Neural cell (in vitro differentiated cells): ENCODE measurements around the gene SURF2. TPM values are rescaled to one million over a fixed set of nuclear protein-coding genes. Genes with fewer than 3 reads are reported as not detected.

Experiments
- H2AFZ ChIP-seq: fragments of 200-600, 300-800 bp; sonication (generic), shearing (Covaris generic); 2 replicates; pipeline ENCODE4 v1.6.0; 2014; ENCODE audit warnings: low read depth, mild to moderate bottlenecking, antibody characterized with exemption, low read length, moderate library complexity
- H3F3A ChIP-seq: fragments of 200-600 bp; shearing (Covaris generic); 2 replicates; pipeline ENCODE4 v1.6.1; 2016; ENCODE audit warnings: mild to moderate bottlenecking, moderate library complexity, mixed read lengths, antibody characterized with exemption, low read length; ENCODE audit not compliant: insufficient read depth, poor library complexity, severe bottlenecking
- H3K27ac ChIP-seq: fragments of 200-600, 300-800 bp; sonication (generic), shearing (Covaris generic); 2 replicates; pipeline ENCODE4 v1.5.1; 2014; ENCODE audit warnings: mild to moderate bottlenecking, low read length, moderate library complexity
- H3K27me3 ChIP-seq: fragments of 300-800, 200-600 bp; sonication (generic), shearing (Covaris generic); 2 replicates; pipeline ENCODE4 v1.6.0; 2014; ENCODE audit warnings: mild to moderate bottlenecking, low read depth, low read length, moderate library complexity; ENCODE audit not compliant: insufficient read depth
- H3K36me3 ChIP-seq: fragments of 300-800, 200-600 bp; sonication (generic), shearing (Covaris generic); 2 replicates; pipeline ENCODE4 v1.5.1; 2014; ENCODE audit warnings: mild to moderate bottlenecking, antibody characterized with exemption, low read length, moderate library complexity; ENCODE audit not compliant: insufficient read depth
- H3K4me2 ChIP-seq: fragments of 300-800, 200-600 bp; sonication (generic), shearing (Covaris generic); 2 replicates; pipeline ENCODE4 v1.6.0; 2014; ENCODE audit warnings: mild to moderate bottlenecking, low read length
- H3K4me3 ChIP-seq: fragments of 300-800, 200-600 bp; sonication (generic), shearing (Covaris generic); 2 replicates; pipeline ENCODE4 v1.5.1; 2014; ENCODE audit warnings: mild to moderate bottlenecking, low read length, moderate library complexity
- H3K79me2 ChIP-seq: fragments of 200-600 bp; shearing (Covaris generic); replicated peaks from 2 replicates; pipeline ENCODE4 v1.6.0; 2014; ENCODE audit warnings: mild to moderate bottlenecking, low read length, moderate library complexity; ENCODE audit not compliant: insufficient read depth
- H3K9ac ChIP-seq: fragments of 300-800, 200-600 bp; sonication (generic), shearing (Covaris generic); 2 replicates; pipeline ENCODE4 v1.6.1; 2016; ENCODE audit warnings: mild to moderate bottlenecking, low read length, mixed read lengths
- H3K9me2 ChIP-seq: fragments of 200-600 bp; shearing (Covaris generic); 2 replicates; pipeline ENCODE4 v1.6.1; 2016; ENCODE audit warnings: mild to moderate bottlenecking, low read length, mixed read lengths; ENCODE audit not compliant: insufficient read depth
- H3K9me3 ChIP-seq: fragments of 200-600, 300-800 bp; sonication (generic), shearing (Covaris generic); 2 replicates; pipeline ENCODE4 v1.6.1; 2016; ENCODE audit warnings: mild to moderate bottlenecking, mixed run types, low read length, moderate library complexity, mixed read lengths
- H4K20me1 ChIP-seq: fragments of 200-600 bp; shearing (Covaris generic); 2 replicates; pipeline ENCODE4 v1.6.1; 2016; ENCODE audit warnings: mild to moderate bottlenecking, mixed run types; ENCODE audit not compliant: insufficient read depth
- EP300 ChIP-seq: fragments of 450-650 bp; conservative IDR thresholded peaks from 2 replicates; pipeline ENCODE4 v1.6.1; 2014; ENCODE audit warnings: antibody characterized with exemption, mild to moderate bottlenecking, moderate library complexity; ENCODE audit not compliant: poor library complexity, severe bottlenecking
- EZH2 ChIP-seq: fragments of 200-600, 300-800 bp; shearing (Covaris generic), sonication (generic); IDR thresholded peaks from 2 replicates; pipeline ENCODE4 v1.6.1; 2014; ENCODE audit warnings: antibody characterized with exemption, low read length, borderline replicate concordance, mild to moderate bottlenecking; ENCODE audit not compliant: insufficient read depth, poor library complexity, severe bottlenecking
- MXI1 ChIP-seq: fragments of 450-650 bp; conservative IDR thresholded peaks from 2 replicates; pipeline ENCODE4 v1.6.1; 2014; ENCODE audit warnings: antibody characterized with exemption, mild to moderate bottlenecking; ENCODE audit not compliant: poor library complexity, severe bottlenecking
- POLR2AphosphoS5 ChIP-seq: IDR thresholded peaks from 2 replicates; pipeline ENCODE4 v1.6.1; 2012
- RAD21 ChIP-seq: fragments of 450-650 bp; conservative IDR thresholded peaks from 2 replicates; pipeline ENCODE4 v1.6.1; 2014; ENCODE audit warnings: antibody characterized with exemption, mild to moderate bottlenecking, moderate library complexity
- SMC3 ChIP-seq: fragments of 450-650 bp; conservative IDR thresholded peaks from 2 replicates; pipeline ENCODE4 v1.6.1; 2014; ENCODE audit warnings: antibody characterized with exemption, mild to moderate bottlenecking, moderate library complexity; ENCODE audit not compliant: poor library complexity
- TAF1 ChIP-seq: IDR thresholded peaks from 2 replicates; pipeline ENCODE4 v1.6.1; 2012; ENCODE audit warnings: low read depth
- polyA plus RNA-seq: library from polyadenylated mRNA; depleted of rRNA; stranded (reverse); fragments of >200 nt; gene quantifications from 2 replicates; pipeline ENCODE4 v1.2.3, GENCODE V29; 2014
- TF ChIP-seq, protein P1 (sequence below): IDR thresholded peaks from 2 replicates; pipeline ENCODE4 v1.6.1; 2012; ENCODE audit warnings: borderline replicate concordance
- TF ChIP-seq, protein P2 (sequence below): fragments of 450-650 bp; IDR thresholded peaks from 2 replicates; pipeline ENCODE4 v1.5.1; 2014; ENCODE audit warnings: antibody characterized with exemption, mild to moderate bottlenecking, moderate library complexity; ENCODE audit not compliant: poor library complexity, severe bottlenecking

Gene SURF2
- polyA plus RNA-seq, 1 donor from 2014 or later: 36.4 TPM

DNA sequence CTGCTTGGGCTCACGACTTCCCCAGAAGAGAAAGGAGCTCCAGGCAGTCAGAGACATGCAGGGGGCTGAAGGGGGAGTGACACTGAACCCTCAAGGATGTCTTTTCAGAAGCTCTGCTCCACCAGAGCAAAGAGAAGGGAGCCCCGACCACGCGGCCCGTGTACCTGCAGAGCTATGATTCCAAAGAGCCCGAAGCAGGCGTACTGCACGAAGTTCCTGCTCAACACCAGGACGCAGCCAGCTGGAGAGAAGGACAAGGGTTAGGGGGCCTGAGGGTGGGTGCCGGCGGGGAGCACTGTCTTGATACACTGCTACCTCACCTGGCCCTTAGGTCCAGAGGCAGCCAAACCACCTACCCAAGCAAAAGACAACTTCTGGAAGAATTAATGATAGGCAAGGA lies 10.1 kb downstream of the SURF2 start:
- H3K27ac ChIP-seq: no peak overlapping the region
- H4K20me1 ChIP-seq: no peaks in the 10 kb centered on the region
- H3K9me3 ChIP-seq: no peaks in the 10 kb centered on the region
- peaks cover 17% of the 10 kb centered on the region for H3K79me2 ChIP-seq
- no peak overlapping the region for H3K4me3 ChIP-seq
- no peaks in the 10 kb centered on the region for H3K36me3 ChIP-seq
- TF ChIP-seq EP300 (no peak), MXI1 (no peak)
- H3K9me2 ChIP-seq: no peaks in the 10 kb centered on the region
- H2AFZ ChIP-seq: no peak overlapping the region
- H3K4me2 ChIP-seq: no peak overlapping the region
- H3F3A ChIP-seq: no peaks in the 10 kb centered on the region
- no peak overlapping the region for H3K9ac ChIP-seq
- no peaks in the 10 kb centered on the region for H3K27me3 ChIP-seq

DNA sequence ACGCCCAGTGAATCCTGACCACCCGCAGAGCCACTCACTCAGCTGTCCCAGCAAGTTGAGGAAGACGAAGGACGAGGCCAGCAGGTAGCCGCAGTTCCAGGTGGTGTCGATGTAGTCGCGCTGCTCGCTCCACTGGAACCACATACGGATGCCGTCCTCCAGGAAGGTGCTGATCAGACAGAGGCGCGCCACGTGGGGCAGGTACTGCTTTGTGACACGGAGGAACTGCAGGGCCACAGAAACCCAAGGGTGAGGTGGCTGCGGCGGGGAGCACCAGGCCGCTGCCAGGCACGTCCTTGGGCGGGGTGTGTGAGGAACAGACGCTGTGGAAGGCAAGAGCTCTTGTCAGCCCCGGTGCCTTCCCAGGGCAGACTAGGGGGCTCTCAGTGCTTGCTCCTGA lies 10.9 kb downstream of the SURF2 start:
- H3K79me2 ChIP-seq: peaks cover 22% of the 10 kb centered on the region
- no peaks in the 10 kb centered on the region for H3F3A ChIP-seq
- H3K27ac ChIP-seq: no peak overlapping the region
- H3K27me3 ChIP-seq: no peaks in the 10 kb centered on the region
- no peak overlapping the region for H3K4me3 ChIP-seq
- H3K36me3 ChIP-seq: no peaks in the 10 kb centered on the region
- no peaks in the 10 kb centered on the region for H4K20me1 ChIP-seq
- no peak overlapping the region for H3K4me2 ChIP-seq
- no peak overlapping the region for H3K9ac ChIP-seq
- TF ChIP-seq EZH2 (no peak), RAD21 (no peak), EP300 (no peak), TAF1 (no peak), MXI1 (no peak)
- TF ChIP-seq, protein P1, sequence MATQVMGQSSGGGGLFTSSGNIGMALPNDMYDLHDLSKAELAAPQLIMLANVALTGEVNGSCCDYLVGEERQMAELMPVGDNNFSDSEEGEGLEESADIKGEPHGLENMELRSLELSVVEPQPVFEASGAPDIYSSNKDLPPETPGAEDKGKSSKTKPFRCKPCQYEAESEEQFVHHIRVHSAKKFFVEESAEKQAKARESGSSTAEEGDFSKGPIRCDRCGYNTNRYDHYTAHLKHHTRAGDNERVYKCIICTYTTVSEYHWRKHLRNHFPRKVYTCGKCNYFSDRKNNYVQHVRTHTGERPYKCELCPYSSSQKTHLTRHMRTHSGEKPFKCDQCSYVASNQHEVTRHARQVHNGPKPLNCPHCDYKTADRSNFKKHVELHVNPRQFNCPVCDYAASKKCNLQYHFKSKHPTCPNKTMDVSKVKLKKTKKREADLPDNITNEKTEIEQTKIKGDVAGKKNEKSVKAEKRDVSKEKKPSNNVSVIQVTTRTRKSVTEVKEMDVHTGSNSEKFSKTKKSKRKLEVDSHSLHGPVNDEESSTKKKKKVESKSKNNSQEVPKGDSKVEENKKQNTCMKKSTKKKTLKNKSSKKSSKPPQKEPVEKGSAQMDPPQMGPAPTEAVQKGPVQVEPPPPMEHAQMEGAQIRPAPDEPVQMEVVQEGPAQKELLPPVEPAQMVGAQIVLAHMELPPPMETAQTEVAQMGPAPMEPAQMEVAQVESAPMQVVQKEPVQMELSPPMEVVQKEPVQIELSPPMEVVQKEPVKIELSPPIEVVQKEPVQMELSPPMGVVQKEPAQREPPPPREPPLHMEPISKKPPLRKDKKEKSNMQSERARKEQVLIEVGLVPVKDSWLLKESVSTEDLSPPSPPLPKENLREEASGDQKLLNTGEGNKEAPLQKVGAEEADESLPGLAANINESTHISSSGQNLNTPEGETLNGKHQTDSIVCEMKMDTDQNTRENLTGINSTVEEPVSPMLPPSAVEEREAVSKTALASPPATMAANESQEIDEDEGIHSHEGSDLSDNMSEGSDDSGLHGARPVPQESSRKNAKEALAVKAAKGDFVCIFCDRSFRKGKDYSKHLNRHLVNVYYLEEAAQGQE: no peak
- H3K9me3 ChIP-seq: no peaks in the 10 kb centered on the region
- no peak overlapping the region for H2AFZ ChIP-seq
- no peaks in the 10 kb centered on the region for H3K9me2 ChIP-seq

DNA sequence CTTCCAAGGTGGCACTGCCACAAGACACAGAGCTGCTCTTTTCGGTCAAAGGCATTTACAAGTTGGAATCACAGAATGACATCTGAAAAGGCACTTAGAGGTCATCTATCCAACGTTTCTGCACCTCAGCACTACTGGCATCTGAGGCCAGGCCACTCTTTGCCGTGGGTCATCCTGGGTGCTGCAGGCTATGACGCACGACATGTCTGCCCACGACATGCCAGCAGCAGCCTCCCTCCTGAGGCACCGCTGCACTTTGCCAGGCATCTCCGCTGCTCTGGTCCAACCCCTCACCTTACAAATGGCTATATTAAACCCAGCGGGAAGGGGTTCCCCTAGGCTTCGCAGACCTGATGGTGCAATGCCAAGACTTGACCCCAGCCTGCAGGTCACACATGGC lies 11.4 kb downstream of the SURF2 start:
- H3K9ac ChIP-seq: no peak overlapping the region

More for the DNA sequence above, 11.4 kb downstream of the SURF2 start:
- peaks cover 28% of the 10 kb centered on the region for H3K79me2 ChIP-seq
- H3K9me3 ChIP-seq: no peaks in the 10 kb centered on the region
- H3K27ac ChIP-seq: no peak overlapping the region
- H3K9me2 ChIP-seq: no peaks in the 10 kb centered on the region
- no peaks in the 10 kb centered on the region for H3K36me3 ChIP-seq
- H3F3A ChIP-seq: no peaks in the 10 kb centered on the region
- no peak overlapping the region for H2AFZ ChIP-seq
- no peak overlapping the region for H3K4me2 ChIP-seq
- H3K27me3 ChIP-seq: no peaks in the 10 kb centered on the region
- H3K4me3 ChIP-seq: peak overlapping the region; percentile 38
- no peak for TF ChIP-seq SMC3
- TF ChIP-seq, protein P2, sequence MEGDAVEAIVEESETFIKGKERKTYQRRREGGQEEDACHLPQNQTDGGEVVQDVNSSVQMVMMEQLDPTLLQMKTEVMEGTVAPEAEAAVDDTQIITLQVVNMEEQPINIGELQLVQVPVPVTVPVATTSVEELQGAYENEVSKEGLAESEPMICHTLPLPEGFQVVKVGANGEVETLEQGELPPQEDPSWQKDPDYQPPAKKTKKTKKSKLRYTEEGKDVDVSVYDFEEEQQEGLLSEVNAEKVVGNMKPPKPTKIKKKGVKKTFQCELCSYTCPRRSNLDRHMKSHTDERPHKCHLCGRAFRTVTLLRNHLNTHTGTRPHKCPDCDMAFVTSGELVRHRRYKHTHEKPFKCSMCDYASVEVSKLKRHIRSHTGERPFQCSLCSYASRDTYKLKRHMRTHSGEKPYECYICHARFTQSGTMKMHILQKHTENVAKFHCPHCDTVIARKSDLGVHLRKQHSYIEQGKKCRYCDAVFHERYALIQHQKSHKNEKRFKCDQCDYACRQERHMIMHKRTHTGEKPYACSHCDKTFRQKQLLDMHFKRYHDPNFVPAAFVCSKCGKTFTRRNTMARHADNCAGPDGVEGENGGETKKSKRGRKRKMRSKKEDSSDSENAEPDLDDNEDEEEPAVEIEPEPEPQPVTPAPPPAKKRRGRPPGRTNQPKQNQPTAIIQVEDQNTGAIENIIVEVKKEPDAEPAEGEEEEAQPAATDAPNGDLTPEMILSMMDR: no peak
- TF ChIP-seq EZH2: no peak
- no peak for TF ChIP-seq TAF1
- no peak for TF ChIP-seq RAD21
- TF ChIP-seq MXI1: no peak
- TF ChIP-seq POLR2AphosphoS5: no peak
- TF ChIP-seq, protein P1: no peak
- no peak for TF ChIP-seq EP300
- no peaks in the 10 kb centered on the region for H4K20me1 ChIP-seq
